GM18508 (cell line): ENCODE results near the gene UNC93A.
"Not testable (repeated sequence)": the region's sequence is repeated elsewhere in the genome, so short reads cannot be mapped to it uniquely, and the experiment has no call there.

Source experiments
- ATAC-seq: cut with Tn5 transposase; IDR thresholded peaks from one replicate; pipeline ENCODE4 v1.9.1; 2021; ENCODE audit warnings: moderate number of reproducible peaks; ENCODE audit not compliant: insufficient read depth, unreplicated experiment

UNC93A gene

GRCh38 chr6:167270499-167271311 lies 20.4 kb upstream of the UNC93A start:
- no peak for ATAC-seq

- no peak for ATAC-seq
Observed at GRCh38 chr6:167272151-167272550, 19.0 kb upstream of the UNC93A start.

- no peak for ATAC-seq
Observed at GRCh38 chr6:167272696-167273379, 18.3 kb upstream of the UNC93A start.

- no peak for ATAC-seq
Observed at GRCh38 chr6:167274270-167274669, 16.8 kb upstream of the UNC93A start.

- ATAC-seq = no peak
Observed at GRCh38 chr6:167275001-167275400, 16.1 kb upstream of the UNC93A start.

- no peak for ATAC-seq
Observed at GRCh38 chr6:167275436-167275835, 15.7 kb upstream of the UNC93A start.

- no peak for ATAC-seq
Observed at GRCh38 chr6:167276772-167277533, 14.2 kb upstream of the UNC93A start.

GRCh38 chr6:167278173-167278940 lies 12.8 kb upstream of the UNC93A start:
- ATAC-seq = not testable (repeated sequence)

GRCh38 chr6:167279766-167280446 lies 11.2 kb upstream of the UNC93A start:
- ATAC-seq = no peak

- ATAC-seq = not testable (repeated sequence)
Observed at GRCh38 chr6:167280466-167280865, 10.6 kb upstream of the UNC93A start.

- ATAC-seq = no peak
Observed at GRCh38 chr6:167282165-167282564, 8.9 kb upstream of the UNC93A start.

GRCh38 chr6:167284565-167284964 lies 6.5 kb upstream of the UNC93A start:
- ATAC-seq = not testable (repeated sequence)

GRCh38 chr6:167285077-167285770 lies 5.9 kb upstream of the UNC93A start:
- ATAC-seq = no peak

GRCh38 chr6:167287513-167288048 lies 3.5 kb upstream of the UNC93A start:
- ATAC-seq = no peak

- ATAC-seq = not testable (repeated sequence)
Observed at GRCh38 chr6:167288591-167289225, 2.4 kb upstream of the UNC93A start.

GRCh38 chr6:167289291-167289690 lies 1.8 kb upstream of the UNC93A start:
- ATAC-seq = not testable (repeated sequence)

GRCh38 chr6:167291623-167292300 lies 647 bp downstream of the UNC93A start:
- no peak for ATAC-seq
